ENCODE measurements around the gene TOX3.

TOX3 gene

GRCh38 chr16:52473096-52473495 lies 73.8 kb downstream of the TOX3 start:
- in situ Hi-C loops (cut with MboI; ENCODE audit: low sequenced_read_pairs, unreplicated experiment): no loop called here
- no peak for TF ChIP-seq CTCF (IDR thresholded peaks at IDR 0.05; ENCODE audit: borderline replicate concordance, control extremely low read depth, extremely low read depth, insufficient read depth, missing control alignments)
- no peak for DNase-seq (ENCODE audit: low spot score)

- DNase-seq (ENCODE audit: low spot score): no peak
- no peak for TF ChIP-seq CTCF (IDR thresholded peaks at IDR 0.05; ENCODE audit: borderline replicate concordance, control extremely low read depth, extremely low read depth, insufficient read depth, missing control alignments)
- in situ Hi-C loops (cut with MboI; ENCODE audit: low sequenced_read_pairs, unreplicated experiment): no loop called here
Measured at GRCh38 chr16:52471650-52472370, 75.1 kb downstream of the TOX3 start.

- TF ChIP-seq CTCF (IDR thresholded peaks at IDR 0.05; ENCODE audit: borderline replicate concordance, control extremely low read depth, extremely low read depth, insufficient read depth, missing control alignments): no peak
- in situ Hi-C loops (cut with MboI; ENCODE audit: low sequenced_read_pairs, unreplicated experiment): no loop called here
- DNase-seq (ENCODE audit: low spot score): no peak
Measured at GRCh38 chr16:52470585-52470984, 76.4 kb downstream of the TOX3 start.

- in situ Hi-C loops (cut with MboI; ENCODE audit: low sequenced_read_pairs, unreplicated experiment): no loop called here
- no peak for DNase-seq (ENCODE audit: low spot score)
- no peak for TF ChIP-seq CTCF (IDR thresholded peaks at IDR 0.05; ENCODE audit: borderline replicate concordance, control extremely low read depth, extremely low read depth, insufficient read depth, missing control alignments)
Measured at GRCh38 chr16:52469775-52470174, 77.2 kb downstream of the TOX3 start.

GRCh38 chr16:52469091-52469490 lies 77.9 kb downstream of the TOX3 start:
- in situ Hi-C loops (cut with MboI; ENCODE audit: low sequenced_read_pairs, unreplicated experiment): no loop called here
- DNase-seq (ENCODE audit: low spot score): no peak
- no peak for TF ChIP-seq CTCF (IDR thresholded peaks at IDR 0.05; ENCODE audit: borderline replicate concordance, control extremely low read depth, extremely low read depth, insufficient read depth, missing control alignments)

- no peak for TF ChIP-seq CTCF (IDR thresholded peaks at IDR 0.05; ENCODE audit: borderline replicate concordance, control extremely low read depth, extremely low read depth, insufficient read depth, missing control alignments)
- DNase-seq (ENCODE audit: low spot score): no peak
- in situ Hi-C loops (cut with MboI; ENCODE audit: low sequenced_read_pairs, unreplicated experiment): no loop called here
Measured at GRCh38 chr16:52467753-52468152, 79.2 kb downstream of the TOX3 start.

Data from GM13976 (cell line).